GM21576 (cell line): Measurements from ENCODE around the gene CAP1.
"Not testable (repeated sequence)": the region's sequence is repeated elsewhere in the genome, so short reads cannot be mapped to it uniquely, and the experiment has no call there.

Source experiments
- ATAC-seq: cut with Tn5 transposase; IDR thresholded peaks from one replicate; pipeline ENCODE4 v1.9.1; 2021; ENCODE audit warnings: mild to moderate bottlenecking, moderate library complexity; ENCODE audit not compliant: unreplicated experiment

The CAP1 gene

DNA sequence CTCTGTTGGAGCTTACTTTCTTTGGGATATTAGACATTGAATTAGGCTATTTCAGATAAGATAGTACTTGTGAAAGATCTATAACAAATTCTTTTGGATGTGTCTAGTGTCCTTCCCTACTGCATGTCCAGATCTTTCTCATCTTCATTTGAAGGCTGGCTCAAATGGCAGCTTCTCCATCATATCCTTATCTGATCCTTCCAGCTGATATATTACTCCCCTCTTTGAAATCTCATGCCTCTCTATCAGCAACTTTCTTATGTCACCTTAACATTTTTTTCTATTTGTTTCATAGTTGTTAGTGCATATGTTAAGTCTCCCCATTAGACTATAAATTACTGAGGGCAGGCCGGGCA is 17.5 kb downstream of the CAP1 start:
- ATAC-seq, result no peak

- no peak for ATAC-seq
These were observed 18.2 kb downstream of the CAP1 start for GRCh38 chr1:40058453-40059337.

GRCh38 chr1:40059338-40059959 is 18.9 kb downstream of the CAP1 start:
- peak; percentile 57 for ATAC-seq

GRCh38 chr1:40059960-40060750 is 19.6 kb downstream of the CAP1 start:
- no peak for ATAC-seq

GRCh38 chr1:40064797-40065499 is 24.4 kb downstream of the CAP1 start:
- ATAC-seq, result peak; percentile 79

- no peak for ATAC-seq
These were observed 26.5 kb downstream of the CAP1 start for GRCh38 chr1:40067023-40067422.

GRCh38 chr1:40067851-40068250 is 27.3 kb downstream of the CAP1 start:
- no peak for ATAC-seq

- ATAC-seq, result no peak
These were observed 31.6 kb downstream of the CAP1 start for GRCh38 chr1:40072142-40072541.

GRCh38 chr1:40073062-40073461 is 32.5 kb downstream of the CAP1 start:
- ATAC-seq, result no peak

- ATAC-seq, result no peak
These were observed 34.7 kb downstream of the CAP1 start for GRCh38 chr1:40075266-40075665.

GRCh38 chr1:40076895-40077312 is 36.4 kb downstream of the CAP1 start:
- no peak for ATAC-seq

- ATAC-seq, result no peak
These were observed 38.2 kb downstream of the CAP1 start for GRCh38 chr1:40078512-40079333.

DNA sequence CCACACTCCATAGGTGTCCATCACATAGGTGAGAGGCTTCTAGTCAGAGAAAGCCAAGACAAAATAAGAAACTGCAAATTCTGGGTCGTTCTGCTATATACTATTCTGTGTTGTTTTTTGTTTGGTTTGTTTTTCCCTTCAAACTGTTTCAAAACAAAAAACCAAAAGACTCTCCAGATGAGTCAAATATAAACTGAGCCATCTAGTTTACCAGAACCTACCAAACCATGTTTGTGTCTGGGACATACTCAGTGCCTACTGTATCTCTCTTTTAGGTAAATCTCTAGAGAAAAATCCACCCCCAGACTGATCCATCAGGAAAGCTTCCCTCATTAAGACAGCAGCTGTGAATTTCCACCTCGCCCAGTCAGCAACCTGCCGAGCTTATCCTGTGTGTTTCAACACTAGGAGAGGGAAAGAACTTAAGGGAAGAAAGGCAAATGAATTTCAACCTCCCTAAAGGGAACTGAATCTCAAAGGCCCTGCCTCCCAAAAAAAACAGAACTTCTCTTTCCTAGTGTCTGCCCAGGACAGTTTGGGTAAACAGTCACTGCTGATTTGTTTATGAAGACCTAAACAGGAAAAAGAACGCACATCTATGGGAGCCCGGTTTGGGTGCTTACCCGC is 39.4 kb downstream of the CAP1 start:
- ATAC-seq, result no peak

- ATAC-seq, result no peak
These were observed 41.3 kb downstream of the CAP1 start for GRCh38 chr1:40081871-40082270.

DNA sequence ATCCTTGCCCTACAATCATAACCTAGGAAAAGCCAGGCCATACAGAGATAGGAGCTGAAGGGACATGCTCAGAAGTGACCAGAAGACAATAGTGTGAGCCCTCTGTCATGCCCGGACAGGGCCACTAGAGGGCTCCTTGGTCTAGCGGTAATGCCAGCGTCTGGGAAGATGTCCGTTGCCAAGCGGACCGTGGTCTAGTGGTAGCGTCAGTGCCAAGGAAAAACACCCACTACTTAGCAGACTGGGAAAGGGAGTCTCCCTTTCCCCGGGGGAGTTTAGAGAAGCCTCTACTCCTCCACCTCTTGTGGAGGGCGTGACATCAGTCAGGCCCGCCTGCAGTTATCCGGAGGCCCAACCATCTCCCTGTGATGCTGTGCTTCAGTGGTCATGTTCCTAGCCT is 44.2 kb downstream of the CAP1 start:
- ATAC-seq, result not testable (repeated sequence)

DNA sequence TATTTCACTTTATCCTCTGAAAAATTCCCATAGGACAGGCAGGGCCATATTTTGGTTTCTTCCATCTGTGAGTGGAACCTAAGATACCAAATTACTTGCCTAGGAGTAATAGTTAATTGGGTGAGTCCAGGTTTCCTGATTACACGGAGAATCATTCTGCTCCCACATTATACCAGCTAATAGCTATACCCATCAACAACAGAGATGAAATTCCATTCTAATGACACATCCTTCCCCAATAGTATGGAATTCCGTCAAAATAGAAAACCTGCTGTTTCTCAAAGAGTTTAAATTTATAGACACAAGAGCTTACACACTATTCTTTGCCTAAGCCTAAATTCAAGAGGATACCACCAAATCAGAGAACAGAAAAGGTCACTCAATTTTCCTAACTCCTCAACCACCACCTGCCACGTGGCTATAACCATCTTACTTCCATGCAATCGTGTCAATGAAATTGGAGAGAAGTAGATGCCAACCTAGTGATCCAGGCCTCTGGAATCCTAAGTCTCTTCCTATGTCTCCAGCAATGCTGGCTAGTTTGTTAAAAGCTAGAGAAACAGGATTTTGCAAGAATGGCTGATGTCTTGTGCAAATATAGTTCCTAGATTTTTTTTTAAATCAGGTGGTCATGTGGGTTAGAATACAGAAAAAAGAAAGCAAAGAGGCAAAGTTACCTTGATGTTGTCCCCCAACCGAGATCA is 50.3 kb downstream of the CAP1 start:
- ATAC-seq, result no peak

DNA sequence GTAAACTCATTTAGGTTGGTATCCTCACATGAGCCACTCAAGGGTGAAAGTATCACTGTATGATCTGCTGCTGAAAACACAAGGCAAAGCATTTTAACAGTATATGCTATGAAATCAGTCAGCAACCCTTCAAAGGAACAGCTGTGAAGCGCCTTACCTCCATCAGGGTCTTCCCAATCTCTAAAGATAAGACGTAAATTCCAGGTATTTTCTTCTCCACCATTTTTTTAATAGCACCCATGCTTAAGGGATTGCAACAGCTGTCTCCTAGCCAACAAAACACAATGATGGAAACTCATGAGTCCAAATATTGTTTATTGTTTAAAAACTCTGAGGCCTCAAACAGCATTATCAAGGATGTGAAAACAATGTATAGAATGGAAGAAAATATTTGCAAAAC is 51.7 kb downstream of the CAP1 start:
- no peak for ATAC-seq

- ATAC-seq, result no peak
These were observed 52.4 kb downstream of the CAP1 start for GRCh38 chr1:40092706-40093639.
